HG03457 (cell line): Measurements from ENCODE around the gene CLNK.

Source experiments
- ATAC-seq: cut with Tn5 transposase; IDR thresholded peaks from one replicate; pipeline ENCODE4 v1.9.1; 2021; ENCODE audit warnings: moderate number of reproducible peaks; ENCODE audit not compliant: unreplicated experiment

CLNK gene

GRCh38 chr4:10613926-10614478, 70.6 kb downstream of the CLNK start:
- ATAC-seq, result no peak

DNA sequence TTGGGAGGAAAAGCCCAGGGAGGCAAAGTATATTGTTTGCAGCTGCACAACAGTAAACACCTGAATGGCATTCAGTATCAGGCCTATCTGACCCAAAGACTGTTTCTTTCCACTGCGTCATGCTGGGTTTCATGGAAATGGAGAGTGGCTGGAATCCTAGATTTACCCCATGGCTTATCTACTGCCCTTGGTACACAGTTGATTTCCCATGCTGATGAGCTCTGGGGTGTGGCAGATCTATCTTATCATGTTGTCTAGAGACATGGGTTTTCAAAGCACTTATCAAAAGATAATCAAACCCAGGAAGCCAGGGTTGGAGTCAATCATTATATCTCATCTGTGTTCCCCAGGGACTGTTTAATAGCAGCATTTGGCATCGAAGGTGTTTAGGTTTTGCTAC, 72.1 kb downstream of the CLNK start:
- ATAC-seq, result no peak

GRCh38 chr4:10611673-10612072, 72.9 kb downstream of the CLNK start:
- no peak for ATAC-seq

- ATAC-seq, result no peak
Observed at GRCh38 chr4:10608501-10609219, 75.9 kb downstream of the CLNK start.

GRCh38 chr4:10607206-10607605, 77.4 kb downstream of the CLNK start:
- no peak for ATAC-seq

DNA sequence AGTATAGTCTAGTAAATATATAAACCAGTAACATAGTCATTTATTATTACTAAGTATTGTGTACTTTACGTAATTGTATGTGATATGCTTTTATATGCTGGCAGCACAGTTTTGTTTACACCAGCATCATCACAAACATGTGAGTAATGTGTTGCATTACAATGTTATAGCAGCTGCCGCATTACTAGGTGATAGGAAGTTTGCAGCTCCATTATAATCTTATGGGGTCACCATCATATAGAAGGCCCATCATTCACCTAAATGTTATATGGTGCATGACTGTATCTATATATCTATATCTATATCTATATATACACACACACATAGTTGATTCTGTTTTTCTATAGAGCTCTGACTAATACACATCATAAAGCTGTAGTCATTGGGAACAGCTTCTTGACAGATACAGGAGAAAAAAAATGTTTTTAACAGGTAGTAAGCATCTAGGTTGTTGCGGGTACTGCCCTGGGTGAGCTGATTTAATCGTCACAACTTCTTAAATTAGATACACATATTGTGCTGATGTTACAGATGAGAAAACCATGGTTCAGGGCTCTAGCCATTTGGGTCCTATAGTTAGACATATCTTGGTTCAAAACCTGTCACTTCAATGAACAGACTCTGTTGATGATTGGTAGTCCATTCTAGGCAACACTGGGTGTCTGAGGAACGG, 77.9 kb downstream of the CLNK start:
- ATAC-seq, result no peak

GRCh38 chr4:10605746-10606482, 78.7 kb downstream of the CLNK start:
- ATAC-seq, result no peak

GRCh38 chr4:10605031-10605430, 79.5 kb downstream of the CLNK start:
- ATAC-seq, result no peak

- ATAC-seq, result no peak
Observed at GRCh38 chr4:10599574-10599973, 85.0 kb downstream of the CLNK start.

DNA sequence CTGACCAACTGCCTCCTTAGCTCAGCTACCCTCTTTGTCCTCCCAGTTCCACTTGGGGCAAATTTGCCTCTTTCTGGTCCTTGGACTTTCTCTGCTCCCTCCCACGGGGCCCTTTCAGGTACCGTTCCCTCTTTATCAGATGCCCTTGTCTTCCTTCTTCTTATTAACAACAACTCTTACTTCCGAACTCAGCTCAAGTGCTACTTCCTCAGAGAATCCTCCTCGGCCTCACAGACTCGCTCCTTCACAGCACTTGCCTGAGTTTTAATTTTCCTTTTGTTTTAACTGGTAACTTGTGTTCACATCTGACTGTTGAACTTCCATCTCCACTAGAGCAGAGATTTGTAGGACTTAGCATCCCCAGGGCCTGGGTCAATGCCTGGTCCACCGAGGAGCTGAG, 85.7 kb downstream of the CLNK start:
- no peak for ATAC-seq

DNA sequence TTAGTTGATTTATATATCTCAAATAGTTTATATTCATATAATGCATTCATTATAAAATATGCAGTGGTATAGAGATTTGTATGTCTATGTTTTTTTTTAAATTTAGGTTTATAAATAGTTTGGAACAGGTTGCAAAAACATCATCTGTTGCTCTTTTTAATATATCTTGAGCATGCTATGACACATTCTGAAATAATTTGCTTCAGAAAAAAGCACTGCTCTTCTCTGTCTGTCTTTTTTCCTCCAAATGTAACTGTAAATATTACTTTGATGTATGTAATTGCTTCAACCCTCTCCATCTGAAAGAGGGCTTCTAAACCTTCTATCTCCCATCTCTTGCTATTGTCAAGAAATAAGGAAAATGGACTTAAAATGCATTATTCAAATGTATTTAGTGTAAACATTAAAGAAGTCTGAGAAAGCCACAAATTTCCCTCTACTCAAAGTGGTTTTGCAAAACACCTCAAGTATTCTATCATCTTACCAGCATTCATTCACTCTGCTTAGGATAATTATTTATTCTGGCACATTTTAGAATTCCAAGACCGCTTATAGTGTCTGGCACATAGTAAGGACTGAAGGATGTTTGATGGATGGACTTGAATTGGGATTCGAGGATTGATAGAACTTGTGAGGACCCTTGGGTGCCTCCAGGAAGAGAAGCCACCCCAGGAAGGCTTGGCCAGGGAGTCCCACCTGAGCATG, 87.8 kb downstream of the CLNK start:
- no peak for ATAC-seq

- no peak for ATAC-seq
Observed at GRCh38 chr4:10593130-10593529, 91.4 kb downstream of the CLNK start.

DNA sequence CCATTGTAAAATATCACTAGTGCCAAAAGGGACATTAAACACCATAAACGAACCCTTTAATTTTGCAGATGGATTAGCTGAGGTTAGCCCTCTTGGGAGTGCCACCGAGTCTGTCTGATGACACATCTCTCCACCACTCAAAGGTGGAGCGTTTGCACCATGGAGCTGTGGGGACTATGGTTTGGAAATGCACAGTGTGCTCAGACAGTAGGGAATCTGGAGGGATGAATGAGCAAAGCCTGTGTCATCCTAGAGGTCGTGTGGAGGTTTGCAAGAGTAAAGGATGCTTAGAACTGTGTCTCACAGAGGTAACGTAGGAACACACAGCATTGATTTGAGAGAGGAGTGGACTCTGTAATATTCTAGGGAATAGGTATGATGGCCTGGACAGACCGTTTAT, 93.7 kb downstream of the CLNK start:
- ATAC-seq, result no peak

GRCh38 chr4:10589799-10590198, 94.8 kb downstream of the CLNK start:
- ATAC-seq, result no peak

- no peak for ATAC-seq
Observed at GRCh38 chr4:10589321-10589720, 95.2 kb downstream of the CLNK start.

- no peak for ATAC-seq
Observed at GRCh38 chr4:10587697-10588096, 96.9 kb downstream of the CLNK start.

- ATAC-seq, result no peak
Observed at GRCh38 chr4:10587296-10587695, 97.3 kb downstream of the CLNK start.

DNA sequence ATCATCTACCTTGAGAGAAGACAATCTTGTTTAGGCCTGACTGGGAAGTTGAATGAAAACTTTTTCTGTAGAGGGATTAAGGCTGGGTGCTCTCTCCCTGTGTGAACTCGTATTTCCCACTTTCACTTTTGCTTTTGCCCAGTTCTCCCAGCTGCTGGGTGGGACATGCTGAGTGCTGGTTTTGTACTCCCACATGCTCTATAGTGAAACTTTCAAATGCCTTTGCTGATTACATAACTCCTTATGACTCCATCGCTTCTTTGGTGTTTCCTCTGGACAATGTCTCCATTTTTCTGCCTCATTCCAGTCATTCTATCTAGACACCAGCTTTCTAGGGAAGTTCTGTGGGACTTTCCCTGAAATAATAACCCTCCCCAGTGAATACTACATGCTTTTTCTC, 100.5 kb downstream of the CLNK start:
- ATAC-seq, result no peak

DNA sequence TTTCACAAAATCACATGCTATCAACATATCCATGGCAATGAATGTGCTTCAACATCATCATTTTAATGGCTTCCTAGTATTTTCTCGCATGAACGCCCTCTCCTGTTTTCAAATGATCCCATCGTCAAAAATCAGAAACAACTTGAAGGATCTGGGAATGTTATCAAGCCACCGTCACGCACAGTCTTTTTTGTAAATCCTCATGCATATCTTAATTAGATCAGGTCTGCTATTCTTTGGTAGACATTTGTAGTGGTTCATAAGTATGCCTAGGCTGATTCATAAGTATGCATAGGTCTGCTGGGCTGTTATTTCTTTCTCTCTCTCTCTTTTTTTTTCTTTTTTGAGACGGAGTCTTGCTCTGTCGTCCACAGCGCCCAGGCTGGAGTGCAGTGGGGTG, 101.6 kb downstream of the CLNK start:
- ATAC-seq, result no peak

- no peak for ATAC-seq
Observed at GRCh38 chr4:10582059-10582686, 102.4 kb downstream of the CLNK start.

GRCh38 chr4:10581022-10581421, 103.5 kb downstream of the CLNK start:
- ATAC-seq, result no peak
